ENCODE data around the gene SGCD.

SGCD gene

GRCh38 chr5:156691572-156691971 lies 364.6 kb downstream of the SGCD start:
- Histone ChIP-seq H3K4me1 (ENCODE audit: insufficient read depth, low read length, poor library complexity, severe bottlenecking) (peaks cover 24% of the 10 kb centered on the region), H3K4me2 (ENCODE audit: low read depth, low read length, poor library complexity, severe bottlenecking) (no peak overlapping the region)
- no peak for TF ChIP-seq EZH2phosphoT487 (IDR thresholded peaks at IDR 0.05; ENCODE audit: borderline replicate concordance)
- TF ChIP-seq CTCF (conservative IDR thresholded peaks at IDR 0.05; ENCODE audit: low read length) = no peak

DNA sequence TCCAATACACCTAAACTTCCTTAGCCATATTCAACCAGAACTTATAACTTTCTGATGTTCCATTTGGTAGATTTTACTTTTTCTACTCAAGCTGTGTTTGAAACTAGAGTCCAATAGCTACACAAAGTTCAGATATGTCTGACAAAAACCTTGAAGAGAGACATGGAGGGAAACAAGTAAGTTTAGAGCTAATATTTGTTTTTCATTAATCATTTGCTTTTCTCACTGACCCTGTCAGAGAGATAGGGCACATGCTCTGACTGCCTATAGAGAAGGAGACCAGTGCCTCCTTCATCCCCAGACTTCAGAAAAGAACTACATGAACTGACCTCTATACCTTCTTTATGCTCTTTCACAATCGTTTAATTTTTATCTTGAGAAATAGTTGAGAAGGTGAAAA lies 366.1 kb downstream of the SGCD start:
- no peaks in the 10 kb centered on the region for H3K36me3 ChIP-seq (ENCODE audit: insufficient read depth, low read length)
- no peaks in the 10 kb centered on the region for H4K20me1 ChIP-seq (ENCODE audit: insufficient read depth, low read length, poor library complexity, severe bottlenecking)
- H2AFZ ChIP-seq (ENCODE audit: low read length) = no peak overlapping the region
- no peaks in the 10 kb centered on the region for H3F3A ChIP-seq (ENCODE audit: low read depth)
- H3K4me1 ChIP-seq (ENCODE audit: insufficient read depth, low read length, poor library complexity, severe bottlenecking) = peaks cover 17% of the 10 kb centered on the region
- H3K9me3 ChIP-seq (ENCODE audit: insufficient read depth, low read depth, low read length) = no peaks in the 10 kb centered on the region
- H3K4me3 ChIP-seq (ENCODE audit: low read length, poor library complexity, severe bottlenecking) = no peak overlapping the region
- H3K79me2 ChIP-seq (ENCODE audit: insufficient read depth, low read length) = no peaks in the 10 kb centered on the region
- no peak overlapping the region for H3K9ac ChIP-seq (ENCODE audit: low read depth, low read length, poor library complexity, severe bottlenecking)
- H3K27me3 ChIP-seq (ENCODE audit: insufficient read depth, low read length, poor library complexity, severe bottlenecking) = no peaks in the 10 kb centered on the region
- no peaks in the 10 kb centered on the region for H3K9me2 ChIP-seq (replicated peaks; ENCODE audit: low read depth, low read length)
- no peak overlapping the region for H3K4me2 ChIP-seq (ENCODE audit: low read depth, low read length, poor library complexity, severe bottlenecking)
- TF ChIP-seq CTCF (conservative IDR thresholded peaks at IDR 0.05; ENCODE audit: low read length) (no peak), EZH2phosphoT487 (IDR thresholded peaks at IDR 0.05; ENCODE audit: borderline replicate concordance) (no peak)

More at GRCh38 chr5:156691572-156691971, 364.6 kb downstream of the SGCD start:
- Histone ChIP-seq H3K79me2 (ENCODE audit: insufficient read depth, low read length) (no peaks in the 10 kb centered on the region), H3K9ac (ENCODE audit: low read depth, low read length, poor library complexity, severe bottlenecking) (no peak overlapping the region), H3F3A (ENCODE audit: low read depth) (no peaks in the 10 kb centered on the region), H3K9me3 (ENCODE audit: insufficient read depth, low read depth, low read length) (no peaks in the 10 kb centered on the region), H4K20me1 (ENCODE audit: insufficient read depth, low read length, poor library complexity, severe bottlenecking) (no peaks in the 10 kb centered on the region), H3K27me3 (ENCODE audit: insufficient read depth, low read length, poor library complexity, severe bottlenecking) (no peaks in the 10 kb centered on the region), H3K9me2 (replicated peaks; ENCODE audit: low read depth, low read length) (no peaks in the 10 kb centered on the region), H3K4me3 (ENCODE audit: low read length, poor library complexity, severe bottlenecking) (no peak overlapping the region), H2AFZ (ENCODE audit: low read length) (no peak overlapping the region), H3K36me3 (ENCODE audit: insufficient read depth, low read length) (no peaks in the 10 kb centered on the region)

DNA sequence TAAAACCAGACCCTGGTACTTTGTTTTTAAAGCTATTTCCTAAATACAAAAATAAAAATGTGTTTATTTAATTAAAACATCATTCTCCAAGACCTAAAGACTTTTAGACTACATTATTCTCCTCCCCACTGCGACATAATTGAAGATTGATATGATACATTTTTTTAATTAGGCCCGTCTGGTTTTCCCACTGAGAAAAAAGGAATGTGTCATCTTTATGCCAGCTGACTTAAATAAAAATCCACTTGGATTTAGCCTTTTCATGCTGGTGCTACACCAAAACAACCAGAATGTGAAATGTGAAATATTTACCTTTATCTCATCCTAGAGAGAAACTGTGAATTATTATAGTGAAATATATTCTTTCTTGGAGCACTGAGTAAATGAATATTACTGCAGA lies 367.6 kb downstream of the SGCD start:
- Histone ChIP-seq H3K27me3 (ENCODE audit: insufficient read depth, low read length, poor library complexity, severe bottlenecking) (no peaks in the 10 kb centered on the region), H3K79me2 (ENCODE audit: insufficient read depth, low read length) (no peaks in the 10 kb centered on the region), H3K9me3 (ENCODE audit: insufficient read depth, low read depth, low read length) (no peaks in the 10 kb centered on the region), H3K9ac (ENCODE audit: low read depth, low read length, poor library complexity, severe bottlenecking) (no peak overlapping the region), H3K4me3 (ENCODE audit: low read length, poor library complexity, severe bottlenecking) (no peak overlapping the region), H4K20me1 (ENCODE audit: insufficient read depth, low read length, poor library complexity, severe bottlenecking) (no peaks in the 10 kb centered on the region), H3K9me2 (replicated peaks; ENCODE audit: low read depth, low read length) (no peaks in the 10 kb centered on the region), H3K4me1 (ENCODE audit: insufficient read depth, low read length, poor library complexity, severe bottlenecking) (peaks cover 27% of the 10 kb centered on the region), H3F3A (ENCODE audit: low read depth) (no peaks in the 10 kb centered on the region), H3K4me2 (ENCODE audit: low read depth, low read length, poor library complexity, severe bottlenecking) (no peak overlapping the region), H2AFZ (ENCODE audit: low read length) (no peak overlapping the region), H3K36me3 (ENCODE audit: insufficient read depth, low read length) (no peaks in the 10 kb centered on the region)
- no peak for TF ChIP-seq EZH2phosphoT487 (IDR thresholded peaks at IDR 0.05; ENCODE audit: borderline replicate concordance)
- no peak for TF ChIP-seq CTCF (conservative IDR thresholded peaks at IDR 0.05; ENCODE audit: low read length)

All from Loucy (cell line).